Retinal pigment epithelial cell (primary cell): ENCODE data around the gene CD9.

ENCODE experiments used
- DNase-seq: peaks from one replicate; pipeline ENCODE4 v3.0.0-alpha.2; 2010; ENCODE audit warnings: low read depth
- H3K4me3 ChIP-seq: 2 replicates; pipeline ENCODE4 v1.5.1; 2011; ENCODE audit warnings: mild to moderate bottlenecking, low read length, control low read depth, moderate library complexity
- CTCF ChIP-seq: conservative IDR thresholded peaks from 2 replicates; pipeline ENCODE4 v1.5.1; 2011; ENCODE audit warnings: low read depth, low read length, control low read depth, inconsistent platforms

CD9 gene

GRCh38 chr12:6172086-6172485 is 28.1 kb upstream of the CD9 start:
- no peak for TF ChIP-seq CTCF
- H3K4me3 ChIP-seq = no peak overlapping the region
- no peak for DNase-seq

GRCh38 chr12:6172862-6173261 is 27.3 kb upstream of the CD9 start:
- H3K4me3 ChIP-seq = no peak overlapping the region
- DNase-seq = no peak
- TF ChIP-seq CTCF = no peak

GRCh38 chr12:6177642-6178358 is 22.4 kb upstream of the CD9 start:
- H3K4me3 ChIP-seq = no peak overlapping the region
- DNase-seq = no peak
- no peak for TF ChIP-seq CTCF

- no peak overlapping the region for H3K4me3 ChIP-seq
- no peak for DNase-seq
- peak; percentile 42 for TF ChIP-seq CTCF
These were observed 21.0 kb upstream of the CD9 start for GRCh38 chr12:6178981-6179761.

GRCh38 chr12:6180268-6181051 is 19.7 kb upstream of the CD9 start:
- no peak for TF ChIP-seq CTCF
- no peak for DNase-seq
- H3K4me3 ChIP-seq = no peak overlapping the region

GRCh38 chr12:6181166-6181565 is 19.0 kb upstream of the CD9 start:
- no peak for TF ChIP-seq CTCF
- DNase-seq = no peak

More at GRCh38 chr12:6181166-6181565, 19.0 kb upstream of the CD9 start:
- no peak overlapping the region for H3K4me3 ChIP-seq
